Ecto neural progenitor cell (in vitro differentiated cells): Measurements from ENCODE around the gene LUZP2.
A peak's percentile ranks its signal among the peaks of the same experiment; 100 is the strongest.

Experiments used
- DNase-seq: peaks from one replicate; pipeline ENCODE4 v3.0.0-alpha.2; 2018; ENCODE audit warnings: low spot score

LUZP2 gene

GRCh38 chr11:24496736-24497725, at the start of gene LUZP2:
Gene LUZP2 (plus strand): TSS chr11:24497053.
- peak; percentile 79 for DNase-seq

- no peak for DNase-seq
Measured at GRCh38 chr11:24453129-24453718, 43.6 kb upstream of the LUZP2 start.

GRCh38 chr11:24457985-24458384, 38.9 kb upstream of the LUZP2 start:
- DNase-seq = no peak

GRCh38 chr11:24470431-24470830, 26.4 kb upstream of the LUZP2 start:
- no peak for DNase-seq

- no peak for DNase-seq
Measured at GRCh38 chr11:24471084-24471483, 25.8 kb upstream of the LUZP2 start.

- no peak for DNase-seq
Measured at GRCh38 chr11:24478718-24479117, 18.1 kb upstream of the LUZP2 start.

GRCh38 chr11:24489477-24489876, 7.4 kb upstream of the LUZP2 start:
- no peak for DNase-seq

- no peak for DNase-seq
Measured at GRCh38 chr11:24496386-24496735, 492 bp upstream of the LUZP2 start.

- DNase-seq = no peak
Measured at GRCh38 chr11:24497831-24498230, 978 bp downstream of the LUZP2 start.

- no peak for DNase-seq
Measured at GRCh38 chr11:24502425-24502824, 5.6 kb downstream of the LUZP2 start.

- no peak for DNase-seq
Measured at GRCh38 chr11:24509114-24509513, 12.3 kb downstream of the LUZP2 start.

- no peak for DNase-seq
Measured at GRCh38 chr11:24511511-24511910, 14.7 kb downstream of the LUZP2 start.

- DNase-seq = no peak
Measured at GRCh38 chr11:24513479-24514218, 16.8 kb downstream of the LUZP2 start.

- DNase-seq = no peak
Measured at GRCh38 chr11:24514219-24514594, 17.4 kb downstream of the LUZP2 start.

- no peak for DNase-seq
Measured at GRCh38 chr11:24515632-24516031, 18.8 kb downstream of the LUZP2 start.

- no peak for DNase-seq
Measured at GRCh38 chr11:24516638-24517037, 19.8 kb downstream of the LUZP2 start.

GRCh38 chr11:24521601-24522000, 24.7 kb downstream of the LUZP2 start:
- no peak for DNase-seq

- DNase-seq = no peak
Measured at GRCh38 chr11:24524156-24524555, 27.3 kb downstream of the LUZP2 start.

GRCh38 chr11:24531528-24531927, 34.7 kb downstream of the LUZP2 start:
- no peak for DNase-seq

GRCh38 chr11:24543771-24544170, 46.9 kb downstream of the LUZP2 start:
- DNase-seq = no peak

GRCh38 chr11:24556693-24557092, 59.8 kb downstream of the LUZP2 start:
- DNase-seq = no peak

- DNase-seq = no peak
Measured at GRCh38 chr11:24559315-24559714, 62.5 kb downstream of the LUZP2 start.

GRCh38 chr11:24560324-24560723, 63.5 kb downstream of the LUZP2 start:
- DNase-seq = no peak
